Astrocyte (in vitro differentiated cells and primary cell): ENCODE measurements around the gene CCNYL1. TPM values are rescaled to one million over a fixed set of nuclear protein-coding genes. Genes with fewer than 3 reads are reported as not detected.

ENCODE experiments used
- DNase-seq: peaks from one replicate; pipeline ENCODE4 v3.0.0-alpha.2; 2010; ENCODE audit warnings: low read depth
- FAIRE-seq: peaks from 2 replicates; lab custom pipeline; 2011; peaks lifted over from hg19 to GRCh38; lab: Jason Lieb, UNC
- H2AFZ ChIP-seq: 2 replicates; pipeline ENCODE4 v1.6.0; 2012; ENCODE audit warnings: low read depth, low read length, inconsistent platforms
- H3K27ac ChIP-seq: 2 replicates; pipeline ENCODE4 v1.5.1; 2011; ENCODE audit warnings: low read depth, low read length, inconsistent platforms
- H3K27me3 ChIP-seq: 2 replicates; pipeline ENCODE4 v1.6.0; 2011; ENCODE audit warnings: low read length, inconsistent platforms; ENCODE audit not compliant: insufficient read depth
- H3K36me3 ChIP-seq: 2 replicates; pipeline ENCODE4 v1.5.1; 2011; ENCODE audit warnings: low read length, inconsistent platforms; ENCODE audit not compliant: insufficient read depth
- H3K4me1 ChIP-seq: 2 replicates; pipeline ENCODE4 v1.5.1; 2011; ENCODE audit warnings: low read length, inconsistent platforms; ENCODE audit not compliant: insufficient read depth
- H3K4me2 ChIP-seq: 2 replicates; pipeline ENCODE4 v1.6.0; 2012; ENCODE audit warnings: low read length, inconsistent platforms
- H3K4me3 ChIP-seq: 2 replicates; pipeline ENCODE4 v1.5.1; 2011; ENCODE audit warnings: low read depth, mild to moderate bottlenecking, low read length, inconsistent platforms; ENCODE audit not compliant: insufficient read depth
- H3K79me2 ChIP-seq: 2 replicates; pipeline ENCODE4 v1.6.0; 2012; ENCODE audit warnings: mild to moderate bottlenecking, low read length, inconsistent platforms; ENCODE audit not compliant: insufficient read depth
- H3K9ac ChIP-seq: 2 replicates; pipeline ENCODE4 v1.6.0; 2012; ENCODE audit warnings: mild to moderate bottlenecking, low read length, inconsistent platforms
- H3K9me3 ChIP-seq: 2 replicates; pipeline ENCODE4 v1.5.1; 2012; ENCODE audit warnings: low read depth, mild to moderate bottlenecking, low read length, inconsistent platforms; ENCODE audit not compliant: insufficient read depth
- H4K20me1 ChIP-seq: 2 replicates; pipeline ENCODE4 v1.6.0; 2012; ENCODE audit warnings: low read length, inconsistent platforms; ENCODE audit not compliant: insufficient read depth
- H3K27ac Mint-ChIP-seq: one replicate; pipeline ENCODE4 v1.8.0; 2021; ENCODE audit warnings: mild to moderate bottlenecking, mixed read lengths; ENCODE audit not compliant: unreplicated experiment
- H3K27me3 Mint-ChIP-seq: one replicate; pipeline ENCODE4 v1.8.0; 2021; ENCODE audit warnings: low read depth, mixed read lengths; ENCODE audit not compliant: unreplicated experiment
- H3K36me3 Mint-ChIP-seq: one replicate; pipeline ENCODE4 v1.8.0; 2021; ENCODE audit warnings: low read depth, mixed read lengths; ENCODE audit not compliant: unreplicated experiment
- H3K4me1 Mint-ChIP-seq: one replicate; pipeline ENCODE4 v1.8.0; 2021; ENCODE audit warnings: low read depth, mixed read lengths; ENCODE audit not compliant: unreplicated experiment
- H3K4me3 Mint-ChIP-seq: one replicate; pipeline ENCODE4 v1.8.0; 2021; ENCODE audit warnings: mild to moderate bottlenecking, moderate library complexity, mixed read lengths; ENCODE audit not compliant: unreplicated experiment
- H3K9me3 Mint-ChIP-seq: one replicate; pipeline ENCODE4 v1.8.0; 2021; ENCODE audit warnings: mild to moderate bottlenecking, mixed read lengths; ENCODE audit not compliant: unreplicated experiment
- EZH2 ChIP-seq: IDR thresholded peaks from 2 replicates; pipeline ENCODE4 v1.6.1; 2012; ENCODE audit warnings: mild to moderate bottlenecking, low read length, inconsistent platforms; ENCODE audit not compliant: insufficient read depth
- total RNA-seq: library from RNA; stranded (reverse); gene quantifications from 2 replicates; pipeline ENCODE4 v1.2.1, GENCODE V29; 2021
- TF ChIP-seq, protein P1 (sequence below): IDR thresholded peaks from 2 replicates; pipeline ENCODE4 v1.5.1; 2011; ENCODE audit warnings: low read depth, mild to moderate bottlenecking, inconsistent platforms, low read length, moderate library complexity; ENCODE audit not compliant: insufficient read depth

The CCNYL1 gene
- total RNA-seq, 1 donor from 2014 or later: 35.2 TPM

DNA sequence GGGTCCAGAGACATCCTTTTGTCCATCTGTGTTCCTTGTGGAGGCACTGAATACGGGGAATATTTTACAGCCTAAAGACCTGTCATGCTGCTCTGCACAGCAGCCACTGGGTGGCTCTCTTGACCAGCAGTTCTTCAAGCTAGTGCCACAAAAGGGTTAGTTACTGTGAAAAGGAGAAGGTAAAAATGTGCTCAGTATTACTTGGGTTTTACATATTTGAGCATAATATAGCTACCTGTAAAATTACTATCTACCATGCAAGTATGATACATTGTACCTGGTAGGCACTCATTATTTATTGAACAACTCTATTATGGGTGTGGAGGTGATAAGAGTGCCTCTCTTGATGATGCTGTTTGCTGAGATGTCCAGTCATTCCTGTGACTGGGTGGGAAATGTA, 34.7 kb downstream of the CCNYL1 start:
- Histone ChIP-seq H3K4me3 (no peak overlapping the region), H3K36me3 (peaks cover 11% of the 10 kb centered on the region), H4K20me1 (no peaks in the 10 kb centered on the region), H3K4me2 (no peak overlapping the region), H3K4me1 (no peaks in the 10 kb centered on the region), H3K27me3 (no peaks in the 10 kb centered on the region), H2AFZ (no peak overlapping the region), H3K27ac (no peak overlapping the region), H3K9me3 (no peaks in the 10 kb centered on the region), H3K9ac (no peak overlapping the region), H3K79me2 (no peaks in the 10 kb centered on the region)
- Mint-ChIP-seq H3K36me3 (peaks cover 2% of the 10 kb centered on the region), H3K27ac (no peak overlapping the region), H3K27me3 (no peaks in the 10 kb centered on the region), H3K4me3 (no peak overlapping the region), H3K9me3 (no peaks in the 10 kb centered on the region), H3K4me1 (no peaks in the 10 kb centered on the region)
- FAIRE-seq: no peak
- no peak for TF ChIP-seq EZH2
- TF ChIP-seq, protein P1, sequence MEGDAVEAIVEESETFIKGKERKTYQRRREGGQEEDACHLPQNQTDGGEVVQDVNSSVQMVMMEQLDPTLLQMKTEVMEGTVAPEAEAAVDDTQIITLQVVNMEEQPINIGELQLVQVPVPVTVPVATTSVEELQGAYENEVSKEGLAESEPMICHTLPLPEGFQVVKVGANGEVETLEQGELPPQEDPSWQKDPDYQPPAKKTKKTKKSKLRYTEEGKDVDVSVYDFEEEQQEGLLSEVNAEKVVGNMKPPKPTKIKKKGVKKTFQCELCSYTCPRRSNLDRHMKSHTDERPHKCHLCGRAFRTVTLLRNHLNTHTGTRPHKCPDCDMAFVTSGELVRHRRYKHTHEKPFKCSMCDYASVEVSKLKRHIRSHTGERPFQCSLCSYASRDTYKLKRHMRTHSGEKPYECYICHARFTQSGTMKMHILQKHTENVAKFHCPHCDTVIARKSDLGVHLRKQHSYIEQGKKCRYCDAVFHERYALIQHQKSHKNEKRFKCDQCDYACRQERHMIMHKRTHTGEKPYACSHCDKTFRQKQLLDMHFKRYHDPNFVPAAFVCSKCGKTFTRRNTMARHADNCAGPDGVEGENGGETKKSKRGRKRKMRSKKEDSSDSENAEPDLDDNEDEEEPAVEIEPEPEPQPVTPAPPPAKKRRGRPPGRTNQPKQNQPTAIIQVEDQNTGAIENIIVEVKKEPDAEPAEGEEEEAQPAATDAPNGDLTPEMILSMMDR: peak; percentile 99
- DNase-seq: peak; percentile 46

- DNase-seq: peak; percentile 63
- Mint-ChIP-seq H3K4me3 (no peak overlapping the region), H3K27ac (no peak overlapping the region)
Measured at GRCh38 chr2:207747653-207748560, 36.5 kb downstream of the CCNYL1 start.

More at GRCh38 chr2:207747653-207748560, 36.5 kb downstream of the CCNYL1 start:
- Histone ChIP-seq H3K27ac (no peak overlapping the region), H2AFZ (no peak overlapping the region), H3K4me2 (no peak overlapping the region), H3K4me1 (no peaks in the 10 kb centered on the region), H3K9ac (no peak overlapping the region), H3K79me2 (no peaks in the 10 kb centered on the region), H3K4me3 (no peak overlapping the region), H4K20me1 (no peaks in the 10 kb centered on the region), H3K27me3 (no peaks in the 10 kb centered on the region), H3K36me3 (peaks cover 7% of the 10 kb centered on the region), H3K9me3 (no peaks in the 10 kb centered on the region)
- FAIRE-seq: no peak
- Mint-ChIP-seq H3K36me3 (peaks cover 2% of the 10 kb centered on the region), H3K27me3 (no peaks in the 10 kb centered on the region), H3K4me1 (no peaks in the 10 kb centered on the region), H3K9me3 (no peaks in the 10 kb centered on the region)
- no peak for TF ChIP-seq EZH2
- TF ChIP-seq, protein P1: no peak
